Measurements from ENCODE around the gene TNK2.

Gene TNK2

GRCh38 chr3:195854628-195855294 lies 53.6 kb downstream of the TNK2 start:
- no peak for DNase-seq (ENCODE audit: low read depth in 1 of 2, low spot score in 1 of 2)

- no peak for DNase-seq (ENCODE audit: low read depth in 1 of 2, low spot score in 1 of 2)
These were observed 54.4 kb downstream of the TNK2 start for GRCh38 chr3:195853996-195854395.

- DNase-seq (ENCODE audit: low read depth in 1 of 2, low spot score in 1 of 2), result no peak
These were observed 55.3 kb downstream of the TNK2 start for GRCh38 chr3:195853036-195853435.

GRCh38 chr3:195850857-195851543 lies 57.4 kb downstream of the TNK2 start:
- peak; percentile 76 to 89 for DNase-seq (ENCODE audit: low read depth in 1 of 2, low spot score in 1 of 2)

DNA sequence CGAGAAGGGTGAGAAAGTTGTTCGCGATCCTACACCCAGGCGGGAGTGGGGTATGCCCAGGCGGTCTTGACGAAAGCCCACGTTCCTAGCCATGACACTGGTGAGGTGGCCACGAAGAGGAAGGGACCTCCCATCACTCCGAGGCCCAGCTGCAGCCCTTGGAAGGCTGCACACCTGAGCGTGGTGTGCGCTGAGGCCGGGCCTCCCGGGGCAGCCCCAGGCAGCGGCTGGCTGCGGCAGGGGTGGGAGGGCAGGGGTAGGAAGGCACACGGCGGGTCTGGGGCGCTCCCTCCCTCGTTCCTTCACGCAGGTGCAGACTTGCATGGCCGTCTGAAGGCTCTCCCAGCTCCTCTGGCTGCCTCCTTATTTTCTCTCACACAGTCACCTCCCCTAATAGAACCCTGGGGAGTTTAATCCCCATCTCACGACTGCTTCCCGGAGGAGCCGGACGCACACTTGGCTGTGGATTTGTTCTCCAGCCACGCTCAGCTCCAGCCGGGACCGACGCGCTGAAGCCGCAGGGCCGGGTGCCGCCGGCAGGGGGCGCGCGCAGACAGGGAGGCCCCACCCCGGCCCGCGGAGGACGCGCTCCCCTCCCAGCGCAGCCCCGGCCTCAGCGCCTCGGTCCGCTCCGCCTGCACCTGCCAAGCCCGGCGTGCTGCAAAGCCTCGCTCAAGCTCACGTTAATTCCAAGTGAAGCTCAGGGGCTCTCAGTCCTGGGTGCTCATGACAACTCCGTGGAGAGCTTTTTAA lies 58.9 kb downstream of the TNK2 start:
- DNase-seq (ENCODE audit: low read depth in 1 of 2, low spot score in 1 of 2), result no peak

DNA sequence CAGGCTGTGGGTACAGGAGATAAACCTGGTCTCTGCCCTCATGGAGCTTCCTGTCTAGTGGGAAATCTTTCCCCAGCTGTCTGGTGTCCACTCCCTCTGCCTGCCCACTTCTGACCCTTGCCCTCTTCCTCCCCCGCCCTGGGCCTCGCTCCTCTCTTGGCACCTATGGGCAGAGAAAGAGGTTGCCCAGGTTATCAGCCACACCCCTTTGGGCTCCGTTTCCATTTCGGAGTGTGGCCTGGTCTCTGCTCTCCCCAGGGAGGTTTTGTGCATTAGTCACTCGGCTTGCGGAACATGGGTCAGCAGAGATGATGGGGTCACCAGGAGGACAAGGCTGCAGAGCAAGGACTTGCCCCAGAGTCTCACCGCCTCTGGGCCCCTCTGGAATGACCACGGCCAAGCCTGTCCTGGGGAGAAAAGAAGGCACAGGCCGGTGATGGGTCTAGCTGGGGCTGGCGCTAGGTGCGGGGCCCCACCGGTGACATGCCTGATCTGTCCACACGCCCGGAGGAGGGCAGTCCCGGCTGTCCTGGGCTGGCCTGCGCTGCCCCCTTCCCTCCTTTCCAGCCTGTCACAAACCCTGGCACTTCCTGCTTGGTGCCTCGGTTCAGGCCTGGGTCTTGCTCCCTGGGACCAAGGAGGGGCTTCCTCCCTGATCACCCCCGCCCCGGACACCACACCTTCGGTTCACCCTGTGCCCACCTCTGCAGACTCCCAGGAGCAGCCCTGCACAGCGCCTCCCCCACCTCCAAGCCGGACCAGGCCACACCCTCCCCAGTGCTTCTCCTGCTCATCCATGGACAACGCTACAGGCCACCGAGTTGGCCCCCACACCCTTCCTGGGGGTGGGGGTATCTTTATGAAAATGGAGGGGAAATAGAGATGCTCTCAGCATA lies 61.0 kb downstream of the TNK2 start:
- no peak for DNase-seq (ENCODE audit: low read depth in 1 of 2, low spot score in 1 of 2)

GRCh38 chr3:195845483-195845882 lies 62.9 kb downstream of the TNK2 start:
- no peak for DNase-seq (ENCODE audit: low read depth in 1 of 2, low spot score in 1 of 2)

- DNase-seq (ENCODE audit: low read depth in 1 of 2, low spot score in 1 of 2), result no peak
These were observed 63.6 kb downstream of the TNK2 start for GRCh38 chr3:195844671-195845218.

DNA sequence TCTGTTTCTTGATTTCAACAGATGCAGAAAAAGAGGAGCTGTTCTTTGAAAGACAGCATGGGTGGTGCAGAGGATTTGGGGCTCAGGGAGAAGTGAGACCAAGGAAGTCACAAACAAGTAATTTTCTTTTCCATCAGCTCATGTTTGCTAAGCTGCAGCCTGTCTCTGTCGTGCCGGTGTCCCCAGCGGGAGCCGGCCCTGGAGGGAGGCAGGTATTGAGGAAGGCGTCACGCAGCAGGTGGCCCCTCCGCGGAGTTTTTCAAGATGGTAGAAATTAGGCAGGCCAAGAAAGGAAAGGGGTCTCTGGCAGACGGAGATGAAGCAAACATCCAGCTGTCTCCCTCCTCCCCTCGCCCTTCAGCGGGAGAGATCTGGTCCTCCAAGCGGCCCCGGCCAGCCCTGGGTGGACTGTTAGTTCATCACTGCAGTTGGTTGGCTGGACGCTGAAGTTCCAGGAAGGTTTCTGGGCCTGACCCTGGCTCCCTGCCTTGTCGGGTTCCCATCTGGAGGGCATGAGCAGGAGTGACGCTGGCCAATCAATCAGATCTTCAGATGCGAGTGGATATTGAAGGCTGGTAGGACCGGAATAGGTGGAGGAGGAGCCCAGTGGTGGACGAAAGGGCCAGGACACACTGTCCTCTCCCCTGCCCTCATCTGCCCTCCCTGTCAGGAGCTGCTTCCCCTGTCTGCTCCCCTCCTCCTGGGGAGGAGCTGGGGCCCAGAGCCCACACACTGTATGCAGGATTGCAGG lies 68.9 kb downstream of the TNK2 start:
- no peak for DNase-seq (ENCODE audit: low read depth in 1 of 2, low spot score in 1 of 2)

DNA sequence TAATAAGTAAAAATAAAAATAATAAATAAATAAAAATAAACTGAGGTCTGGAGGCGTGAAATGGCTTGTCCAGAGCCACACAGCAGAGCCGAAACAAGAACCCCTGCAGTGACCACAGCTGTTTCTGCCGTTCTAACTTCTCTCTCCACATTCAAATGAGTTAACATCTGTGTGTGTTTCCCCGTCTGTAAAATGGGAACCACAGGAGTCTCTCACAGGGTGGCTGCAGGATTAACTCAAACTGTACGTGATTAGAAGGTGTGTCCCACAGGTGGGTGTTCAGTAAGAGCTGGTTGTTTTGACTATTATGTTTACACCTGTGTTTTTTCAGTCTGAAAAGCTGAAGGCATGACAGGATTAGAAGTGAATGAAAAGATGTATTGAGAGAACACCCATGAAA lies 69.6 kb downstream of the TNK2 start:
- DNase-seq (ENCODE audit: low read depth in 1 of 2, low spot score in 1 of 2), result no peak

GRCh38 chr3:195836476-195837135 lies 71.7 kb downstream of the TNK2 start:
- no peak for DNase-seq (ENCODE audit: low read depth in 1 of 2, low spot score in 1 of 2)

DNA sequence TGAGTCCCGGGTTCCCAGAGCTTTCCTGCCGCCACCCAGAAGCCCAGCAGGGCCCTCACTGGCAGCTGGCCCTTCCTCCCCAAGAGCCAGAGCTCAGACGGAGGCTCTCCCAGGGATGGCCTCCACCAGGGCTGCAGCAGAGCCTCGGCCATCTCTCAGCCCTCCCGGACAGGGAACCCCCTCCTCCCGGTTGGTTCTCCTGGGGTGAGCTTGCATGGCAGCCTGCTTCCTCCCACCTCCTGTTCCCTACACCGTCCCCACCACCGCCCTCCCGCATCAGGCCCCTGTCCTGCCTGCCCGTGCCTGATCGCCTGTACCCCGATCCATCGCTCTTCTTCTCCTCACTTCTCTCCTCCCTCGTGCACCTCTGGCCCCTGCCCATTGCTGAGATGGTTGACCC lies 72.6 kb downstream of the TNK2 start:
- DNase-seq (ENCODE audit: low read depth in 1 of 2, low spot score in 1 of 2), result no peak

DNA sequence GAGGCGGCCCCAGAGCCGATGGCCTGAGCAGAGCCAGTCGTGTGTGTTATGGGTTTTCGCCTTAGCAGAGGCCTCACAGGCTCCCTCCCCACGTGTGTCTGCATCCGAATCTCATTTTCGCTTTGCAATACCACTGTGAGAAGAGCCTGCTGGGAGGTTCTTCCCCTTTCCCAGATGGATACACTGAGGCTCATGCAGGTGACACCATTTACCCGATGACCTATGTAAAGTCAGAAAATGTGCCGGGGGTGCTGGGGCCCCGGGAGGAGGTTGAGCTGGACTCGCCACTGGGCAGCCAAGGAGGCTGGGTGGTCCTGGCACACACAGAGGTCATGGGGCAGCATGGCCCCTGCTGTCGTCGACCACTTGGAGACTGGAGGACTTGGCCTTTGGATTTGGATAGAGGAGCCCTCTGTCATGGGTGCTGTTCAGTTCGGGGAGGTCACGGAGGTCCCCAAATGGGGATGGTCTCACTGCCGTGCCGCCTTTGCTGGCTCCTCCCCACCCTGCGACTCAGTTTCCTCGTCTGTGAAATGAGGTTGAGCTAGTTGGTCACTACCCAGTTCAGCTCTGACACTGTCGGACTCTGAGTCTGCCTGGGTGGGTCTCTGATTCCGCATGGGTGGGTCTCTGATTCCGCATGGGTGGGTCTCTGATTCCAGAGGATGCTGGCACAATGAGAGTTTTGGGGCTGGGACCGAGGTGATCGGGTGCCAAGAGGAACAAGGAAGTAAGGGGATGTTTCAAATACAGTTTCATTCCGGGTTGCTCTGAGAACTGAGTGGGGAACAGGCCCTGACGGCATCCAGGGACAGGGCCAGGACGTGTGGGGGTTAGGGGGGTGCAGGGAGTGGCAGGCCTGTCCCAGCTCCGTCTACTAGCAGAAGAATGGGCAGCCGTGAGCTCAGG lies 73.4 kb downstream of the TNK2 start:
- no peak for DNase-seq (ENCODE audit: low read depth in 1 of 2, low spot score in 1 of 2)

DNA sequence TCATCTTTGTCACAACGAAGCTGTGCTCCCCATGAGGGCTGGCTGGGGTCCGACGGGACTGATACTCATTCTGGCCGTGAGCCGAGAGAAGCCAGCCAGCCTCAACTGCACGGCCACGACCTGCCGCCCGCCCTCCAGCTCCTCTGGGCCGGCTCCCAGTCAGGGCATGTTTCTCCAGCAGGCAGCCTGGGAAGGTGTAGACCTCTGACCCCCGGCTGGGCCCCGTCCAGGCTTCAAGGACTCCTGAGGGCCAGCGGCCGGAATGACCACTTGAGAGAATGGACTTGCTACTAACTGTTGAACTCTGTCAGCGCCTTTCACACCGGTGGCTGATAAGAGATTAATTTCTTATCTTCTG lies 78.5 kb downstream of the TNK2 start:
- DNase-seq (ENCODE audit: low read depth in 1 of 2, low spot score in 1 of 2), result no peak

- DNase-seq (ENCODE audit: low read depth in 1 of 2, low spot score in 1 of 2), result no peak
These were observed 79.6 kb downstream of the TNK2 start for GRCh38 chr3:195828762-195829161.

DNA sequence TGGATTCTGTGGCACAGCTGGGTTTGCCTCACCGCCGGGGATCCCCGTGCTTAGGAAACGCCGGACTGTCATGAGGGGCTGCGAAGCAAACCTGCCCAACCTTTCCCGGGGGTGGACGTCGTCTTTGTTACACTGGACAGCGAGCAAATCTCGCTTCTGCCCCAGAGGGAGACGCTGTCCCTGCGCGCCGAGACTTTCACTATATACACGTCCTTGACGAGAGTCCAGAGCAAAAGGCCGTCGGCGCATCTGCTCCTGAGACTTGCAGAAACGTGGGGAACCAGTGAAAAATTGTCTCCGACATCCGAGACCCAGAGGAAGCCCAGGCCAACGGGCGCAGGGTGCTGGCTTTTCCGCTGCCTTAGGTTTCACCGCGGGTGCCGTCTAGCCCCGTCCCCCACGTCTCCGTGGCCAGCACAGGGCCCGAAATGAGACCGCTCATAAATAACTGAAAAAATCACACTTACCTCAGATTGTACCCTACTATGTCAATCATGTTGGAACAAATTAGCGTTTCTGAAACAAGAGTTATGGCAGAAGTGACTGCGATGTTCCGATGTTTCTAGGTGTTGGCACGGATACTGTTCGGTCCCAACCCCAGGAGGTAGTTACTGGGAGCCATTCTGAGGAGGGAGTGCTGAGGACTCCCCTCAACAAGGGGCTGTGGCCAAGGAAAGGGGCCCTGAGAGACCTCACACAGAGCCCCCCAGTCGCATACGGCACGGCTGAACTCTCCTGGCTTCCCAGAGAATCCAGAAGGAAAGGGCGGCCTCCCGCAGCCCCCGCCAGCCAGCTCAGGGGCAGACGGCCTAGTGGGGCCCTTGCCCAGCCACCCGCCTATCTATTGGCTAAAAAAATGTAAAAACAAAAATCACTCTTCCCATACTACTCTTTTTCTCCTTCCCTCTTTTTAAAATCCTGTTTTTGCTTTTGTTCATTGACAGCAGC lies 82.2 kb downstream of the TNK2 start:
- no peak for DNase-seq (ENCODE audit: low read depth in 1 of 2, low spot score in 1 of 2)

DNA sequence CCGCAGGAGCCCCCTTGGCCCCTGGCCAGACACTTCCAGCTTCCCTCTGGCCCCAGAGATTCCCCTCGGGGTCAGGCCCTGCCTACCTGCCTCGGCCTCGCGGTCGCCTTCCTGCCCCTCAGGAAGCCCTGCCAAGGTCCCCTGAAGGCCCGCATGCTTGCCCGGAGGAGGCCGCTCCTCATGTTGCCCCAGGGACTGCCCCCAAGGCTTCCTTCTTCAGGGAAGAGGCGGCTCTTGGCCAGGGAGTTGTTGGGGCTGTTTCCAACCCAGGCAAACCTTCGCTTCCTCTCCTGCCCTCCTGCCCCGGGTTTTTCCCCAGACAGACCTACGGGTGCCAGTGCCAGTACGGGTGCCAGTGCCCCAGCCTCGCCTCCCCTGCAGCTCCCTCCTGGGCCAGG lies 83.2 kb downstream of the TNK2 start:
- no peak for DNase-seq (ENCODE audit: low read depth in 1 of 2, low spot score in 1 of 2)
